ENCODE results near the gene GALNT5.

- no peak for TF ChIP-seq USF1 (IDR thresholded peaks at IDR 0.05; ENCODE audit: borderline replicate concordance, extremely low read length, insufficient read depth, low read depth, low read length)
- no peak for TF ChIP-seq HDAC2 (IDR thresholded peaks at IDR 0.05)
- TF ChIP-seq ZNF592 (IDR thresholded peaks at IDR 0.05), result no peak
- TF ChIP-seq ATF3 (IDR thresholded peaks at IDR 0.05; ENCODE audit: borderline replicate concordance, extremely low read depth, low read depth, low read length), result no peak
- no peak for TF ChIP-seq CTCF (IDR thresholded peaks at IDR 0.05 in 2 of 3, conservative IDR thresholded peaks at IDR 0.05 in 1 of 3; ENCODE audit: control insufficient read depth in 2 of 3, extremely low read depth in 1 of 3, insufficient read depth in 1 of 3, low read depth in 3 of 3, low read length in 3 of 3)
- no peak for TF ChIP-seq REST (IDR thresholded peaks at IDR 0.05; ENCODE audit: low read depth, low read length)
- no peak for TF ChIP-seq ZNF24 (IDR thresholded peaks at IDR 0.05)
- no peak for TF ChIP-seq IRF5 (IDR thresholded peaks at IDR 0.05; ENCODE audit: borderline replicate concordance)
- TF ChIP-seq RAD51 (IDR thresholded peaks at IDR 0.05), result no peak
- TF ChIP-seq BHLHE40 (IDR thresholded peaks at IDR 0.05; ENCODE audit: borderline replicate concordance in 1 of 2, low read depth in 2 of 2, low read length in 1 of 2), result no peak
- TF ChIP-seq SP1 (IDR thresholded peaks at IDR 0.05; ENCODE audit: low read depth, low read length), result no peak
- no peak for TF ChIP-seq MEF2A (IDR thresholded peaks at IDR 0.05; ENCODE audit: insufficient read depth, low read depth, low read length)
- no peak for TF ChIP-seq NR2C2 (IDR thresholded peaks at IDR 0.05; ENCODE audit: borderline replicate concordance, control insufficient read depth, insufficient read length, low read depth)
- TF ChIP-seq EP300 (IDR thresholded peaks at IDR 0.05; ENCODE audit: borderline replicate concordance in 1 of 2, control insufficient read depth in 1 of 2, low read depth in 2 of 2, low read length in 2 of 2), result no peak
Measured at GRCh38 chr2:157333304-157334047, 76.0 kb downstream of the GALNT5 start.

Measured in GM12878 (cell line).